ENCODE results near the gene KANK2. TPM values are rescaled to one million over a fixed set of nuclear protein-coding genes. Genes with fewer than 3 reads are reported as not detected.

Gene KANK2
- total RNA-seq, 1 donor from 2014 or later: 42.9 TPM

DNA sequence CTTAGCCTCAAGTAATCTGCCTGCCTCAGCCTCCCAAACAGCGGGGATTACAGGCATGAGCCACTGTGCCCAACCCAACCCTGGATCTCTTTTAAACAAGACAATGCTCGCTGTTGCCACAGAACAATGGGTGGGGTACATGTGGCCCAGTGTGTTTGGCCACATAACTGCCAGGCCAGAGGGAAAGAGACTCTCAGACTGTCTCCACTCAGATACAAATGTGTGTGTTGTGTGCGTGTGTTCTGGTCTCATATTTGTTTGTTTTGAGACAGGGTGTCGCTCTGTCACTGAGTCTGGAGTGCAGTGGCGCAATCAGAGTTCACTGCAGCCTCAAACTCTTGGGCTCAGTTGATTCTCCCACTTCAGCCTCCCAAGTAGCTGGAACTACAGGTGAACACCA is 82.3 kb downstream of the KANK2 start:
- TF ChIP-seq, protein P1, sequence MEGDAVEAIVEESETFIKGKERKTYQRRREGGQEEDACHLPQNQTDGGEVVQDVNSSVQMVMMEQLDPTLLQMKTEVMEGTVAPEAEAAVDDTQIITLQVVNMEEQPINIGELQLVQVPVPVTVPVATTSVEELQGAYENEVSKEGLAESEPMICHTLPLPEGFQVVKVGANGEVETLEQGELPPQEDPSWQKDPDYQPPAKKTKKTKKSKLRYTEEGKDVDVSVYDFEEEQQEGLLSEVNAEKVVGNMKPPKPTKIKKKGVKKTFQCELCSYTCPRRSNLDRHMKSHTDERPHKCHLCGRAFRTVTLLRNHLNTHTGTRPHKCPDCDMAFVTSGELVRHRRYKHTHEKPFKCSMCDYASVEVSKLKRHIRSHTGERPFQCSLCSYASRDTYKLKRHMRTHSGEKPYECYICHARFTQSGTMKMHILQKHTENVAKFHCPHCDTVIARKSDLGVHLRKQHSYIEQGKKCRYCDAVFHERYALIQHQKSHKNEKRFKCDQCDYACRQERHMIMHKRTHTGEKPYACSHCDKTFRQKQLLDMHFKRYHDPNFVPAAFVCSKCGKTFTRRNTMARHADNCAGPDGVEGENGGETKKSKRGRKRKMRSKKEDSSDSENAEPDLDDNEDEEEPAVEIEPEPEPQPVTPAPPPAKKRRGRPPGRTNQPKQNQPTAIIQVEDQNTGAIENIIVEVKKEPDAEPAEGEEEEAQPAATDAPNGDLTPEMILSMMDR (IDR thresholded peaks at IDR 0.05; ENCODE audit: insufficient read depth, low read length, poor library complexity, severe bottlenecking): no peak
- H3K36me3 ChIP-seq (ENCODE audit: control insufficient read depth, insufficient read depth, low read length): peaks cover 11% of the 10 kb centered on the region
- DNase-seq (ENCODE audit: low read depth): no peak
- H3K4me3 ChIP-seq (ENCODE audit: low read depth, low read length): no peak overlapping the region
- H3K27me3 ChIP-seq (ENCODE audit: control insufficient read depth, insufficient read depth, low read length): no peaks in the 10 kb centered on the region

Other genes with a start within 250 kb of the KANK2 start
- gene SMARCA4, start 236.5 kb downstream of the KANK2 start, total RNA-seq: 124 and 189 TPM in 2 replicates
- gene LDLR, start 108.1 kb downstream of the KANK2 start, total RNA-seq: 104 and 135 TPM in 2 replicates
- 2.5 and 2.8 TPM in 2 replicates for gene SPC24, start 41.8 kb downstream of the KANK2 start, total RNA-seq
- gene ANGPTL8, start 42.1 kb upstream of the KANK2 start, total RNA-seq: not detected in 2 replicates
- 56.8 and 62.9 TPM in 2 replicates for gene DOCK6, start 65.0 kb upstream of the KANK2 start, total RNA-seq
- gene TSPAN16, start 98.6 kb upstream of the KANK2 start, total RNA-seq: not detected in 2 replicates
- gene RAB3D, start 142.1 kb upstream of the KANK2 start, total RNA-seq: 19.6 and 19.8 TPM in 2 replicates
- gene TMEM205, start 148.7 kb upstream of the KANK2 start, total RNA-seq: 307 and 377 TPM in 2 replicates
- 8.2 and 21.6 TPM in 2 replicates for gene CCDC159, start 149.0 kb upstream of the KANK2 start, total RNA-seq
- 6.7 and 14.0 TPM in 2 replicates for gene PLPPR2, start 157.9 kb upstream of the KANK2 start, total RNA-seq
- gene SWSAP1, start 177.1 kb upstream of the KANK2 start, total RNA-seq: 2.9 and 4.0 TPM in 2 replicates
- 3.0 and 4.4 TPM in 2 replicates for gene EPOR, start 186.8 kb upstream of the KANK2 start, total RNA-seq
- 10.2 and 18.1 TPM in 2 replicates for gene RGL3, start 221.8 kb upstream of the KANK2 start, total RNA-seq
- gene ODAD3, start 237.6 kb upstream of the KANK2 start, total RNA-seq: 0.07 and 0.29 TPM in 2 replicates
- gene PRKCSH, start 238.1 kb upstream of the KANK2 start, total RNA-seq: 269 TPM in 2 replicates

Data from kidney epithelial cell (primary cell).